ENCODE data around the gene ABHD12. TPM values are rescaled to one million over a fixed set of nuclear protein-coding genes. Genes with fewer than 3 reads are reported as not detected.

ABHD12 gene
- polyA plus RNA-seq, 1 donor (not counting 4 experiments of a cell fraction or from before 2014, with no cell fraction given), result 11.2 TPM

- Histone ChIP-seq H3K4me1 (ENCODE audit: control insufficient read depth, extremely low read depth, insufficient read depth, low read length) (peaks cover 2% of the 10 kb centered on the region), H3K9ac (ENCODE audit: control insufficient read depth, extremely low read depth, insufficient read depth, low read length) (no peak overlapping the region), H3K4me3 (ENCODE audit: control insufficient read depth in 2 of 3, extremely low read depth in 1 of 3, insufficient read depth in 2 of 3, low read depth in 1 of 3, low read length in 3 of 3) (no peak overlapping the region), H3K36me3 (ENCODE audit: control insufficient read depth in 2 of 2, extremely low read depth in 1 of 2, insufficient read depth in 2 of 2, low read length in 2 of 2) (no peaks in the 10 kb centered on the region), H3K27ac (ENCODE audit: control insufficient read depth, insufficient read depth, low read length) (no peak overlapping the region), H3K79me2 (ENCODE audit: control insufficient read depth, insufficient read depth, low read length) (no peaks in the 10 kb centered on the region), H2AFZ (ENCODE audit: control insufficient read depth, low read length) (no peak overlapping the region), H3K27me3 (ENCODE audit: control insufficient read depth, extremely low read depth, insufficient read depth, low read length) (no peaks in the 10 kb centered on the region), H3K9me1 (ENCODE audit: control insufficient read depth, extremely low read depth, insufficient read depth, low read length) (no peaks in the 10 kb centered on the region), H3K9me3 (ENCODE audit: control insufficient read depth, low read depth, low read length) (no peaks in the 10 kb centered on the region), H4K20me1 (ENCODE audit: control insufficient read depth, extremely low read depth, insufficient read depth, low read length) (no peaks in the 10 kb centered on the region), H3K4me2 (ENCODE audit: control insufficient read depth, extremely low read depth, insufficient read depth, low read depth, low read length) (no peak overlapping the region)
- FAIRE-seq (no peak), DNase-seq (ENCODE audit: low read depth, low spot score) (no peak)
- dilution Hi-C loops (cut with MboI; ENCODE audit: extremely low pct_ligation_motif_present, low sequenced_read_pairs), result no loop called here
- no peak for TF ChIP-seq CTCF (optimal IDR thresholded peaks at IDR 0.05 in 1 of 3, IDR thresholded peaks at IDR 0.05 in 1 of 3, conservative IDR thresholded peaks at IDR 0.05 in 1 of 3; ENCODE audit: extremely low read depth in 1 of 3, insufficient read depth in 2 of 3, low read length in 3 of 3)
- TF ChIP-seq EZH2 (IDR thresholded peaks at IDR 0.05; ENCODE audit: low read length), result no peak
These were observed 26.4 kb downstream of the ABHD12 start for GRCh38 chr20:25364180-25364788.

GRCh38 chr20:25361287-25361683 is 29.4 kb downstream of the ABHD12 start:
- no peaks in the 10 kb centered on the region for H4K20me1 ChIP-seq (ENCODE audit: control insufficient read depth, extremely low read depth, insufficient read depth, low read length)
- no peak overlapping the region for H2AFZ ChIP-seq (ENCODE audit: control insufficient read depth, low read length)
- TF ChIP-seq EZH2 (IDR thresholded peaks at IDR 0.05; ENCODE audit: low read length), result no peak
- TF ChIP-seq CTCF (optimal IDR thresholded peaks at IDR 0.05 in 1 of 3, IDR thresholded peaks at IDR 0.05 in 1 of 3, conservative IDR thresholded peaks at IDR 0.05 in 1 of 3; ENCODE audit: extremely low read depth in 1 of 3, insufficient read depth in 2 of 3, low read length in 3 of 3), result no peak
- no peaks in the 10 kb centered on the region for H3K79me2 ChIP-seq (ENCODE audit: control insufficient read depth, insufficient read depth, low read length)
- H3K27ac ChIP-seq (ENCODE audit: control insufficient read depth, insufficient read depth, low read length), result no peak overlapping the region
- no peak overlapping the region for H3K4me2 ChIP-seq (ENCODE audit: control insufficient read depth, extremely low read depth, insufficient read depth, low read depth, low read length)
- H3K4me1 ChIP-seq (ENCODE audit: control insufficient read depth, extremely low read depth, insufficient read depth, low read length), result peaks cover 2% of the 10 kb centered on the region
- dilution Hi-C loops (cut with MboI; ENCODE audit: extremely low pct_ligation_motif_present, low sequenced_read_pairs), result no loop called here
- no peaks in the 10 kb centered on the region for H3K27me3 ChIP-seq (ENCODE audit: control insufficient read depth, extremely low read depth, insufficient read depth, low read length)
- H3K36me3 ChIP-seq (ENCODE audit: control insufficient read depth in 2 of 2, extremely low read depth in 1 of 2, insufficient read depth in 2 of 2, low read length in 2 of 2), result no peaks in the 10 kb centered on the region
- no peak overlapping the region for H3K4me3 ChIP-seq (ENCODE audit: control insufficient read depth in 2 of 3, extremely low read depth in 1 of 3, insufficient read depth in 2 of 3, low read depth in 1 of 3, low read length in 3 of 3)
- no peak overlapping the region for H3K9ac ChIP-seq (ENCODE audit: control insufficient read depth, extremely low read depth, insufficient read depth, low read length)
- FAIRE-seq (no peak), DNase-seq (ENCODE audit: low read depth, low spot score) (no peak)
- H3K9me1 ChIP-seq (ENCODE audit: control insufficient read depth, extremely low read depth, insufficient read depth, low read length), result no peaks in the 10 kb centered on the region
- no peaks in the 10 kb centered on the region for H3K9me3 ChIP-seq (ENCODE audit: control insufficient read depth, low read depth, low read length)

Measured in keratinocyte (primary cell).